Common myeloid progenitor, CD34-positive (primary cell): ENCODE data around the gene KCNS1. TPM values are rescaled to one million over a fixed set of nuclear protein-coding genes. Genes with fewer than 3 reads are reported as not detected.
"Not testable (repeated sequence)": the region's sequence is repeated elsewhere in the genome, so short reads cannot be mapped to it uniquely, and the experiment has no call there.

Experiments
- CTCF ChIA-PET: fragments of 350-600 bp; sonication (Branson Sonifier 250); formaldehyde crosslinking; loops from one replicate; lab custom pipeline; 2021; ENCODE audit warnings: antibody characterized with exemption; lab: Charles Lee
- POLR2A ChIA-PET: fragments of 350-600 bp; sonication (Branson Sonifier 250); formaldehyde crosslinking; loops from one replicate; lab custom pipeline; 2021; ENCODE audit warnings: antibody characterized with exemption; lab: Charles Lee
- DNase-seq, 3 donors: peaks; one replicate each; pipeline versions ENCODE4 v3.0.0 to v3.0.0-alpha.2; 2013
- H3K27ac ChIP-seq, 2 experiments: 1 replicate in 1 of 2; 2 replicates in 1 of 2; pipeline ENCODE4 v1.7.0; 2013; ENCODE audit warnings: inconsistent platforms in 2 of 2, low read length in 2 of 2, mild to moderate bottlenecking in 2 of 2, low read depth in 1 of 2, moderate library complexity in 1 of 2; ENCODE audit not compliant: severe bottlenecking in 2 of 2, insufficient read depth in 1 of 2, poor library complexity in 1 of 2
- H3K27me3 ChIP-seq, 5 experiments: replicated peaks in 2 of 5; 1 replicate in 3 of 5; 2 replicates in 2 of 5; pipeline versions ENCODE4 v1.6.1 to v1.7.0; 2013; ENCODE audit warnings: low read length in 4 of 5, mild to moderate bottlenecking in 2 of 5, moderate library complexity in 2 of 5, inconsistent platforms in 1 of 5; ENCODE audit not compliant: insufficient read depth in 5 of 5, control insufficient read depth in 4 of 5
- H3K36me3 ChIP-seq, 4 experiments: 1 replicate in 2 of 4; 2 replicates in 2 of 4; pipeline versions ENCODE4 v1.6.1 to v1.7.0; 2013; ENCODE audit warnings: low read length in 3 of 4, control low read depth in 1 of 4, mild to moderate bottlenecking in 1 of 4; ENCODE audit not compliant: control insufficient read depth in 4 of 4, insufficient read depth in 4 of 4
- H3K4me1 ChIP-seq, 4 experiments: 1 replicate in 3 of 4; 2 replicates in 1 of 4; pipeline versions ENCODE4 v1.6.1 to v1.7.1; 2013; ENCODE audit warnings: low read length in 3 of 4, mild to moderate bottlenecking in 3 of 4, control low read depth in 1 of 4, inconsistent platforms in 1 of 4, moderate library complexity in 1 of 4; ENCODE audit not compliant: control insufficient read depth in 4 of 4, insufficient read depth in 4 of 4; ENCODE audit errors: control extremely low read depth in 1 of 4
- H3K4me3 ChIP-seq, 7 experiments: 1 replicate in 4 of 7; 2 replicates in 3 of 7; pipeline versions ENCODE4 v1.5.1 to v1.7.0; 2013; ENCODE audit warnings: mild to moderate bottlenecking in 7 of 7, low read length in 6 of 7, moderate library complexity in 6 of 7, inconsistent platforms in 2 of 7, low read depth in 2 of 7, control low read depth in 1 of 7; ENCODE audit not compliant: insufficient read depth in 4 of 7, control insufficient read depth in 1 of 7; ENCODE audit errors: extremely low read depth in 1 of 7
- H3K9me3 ChIP-seq, 5 experiments: 1 replicate in 4 of 5; 2 replicates in 1 of 5; pipeline versions ENCODE4 v1.6.1 to v1.7.1; 2013; ENCODE audit warnings: low read length in 4 of 5, mild to moderate bottlenecking in 2 of 5, inconsistent platforms in 1 of 5, low read depth in 1 of 5, moderate library complexity in 1 of 5; ENCODE audit not compliant: control insufficient read depth in 4 of 5, insufficient read depth in 2 of 5; ENCODE audit errors: control extremely low read depth in 1 of 5
- WGBS: methylation state at CpG from one replicate; pipeline ENCODE4 v1.1.5; 2013; ENCODE audit not compliant: insufficient coverage; 5-methylcytosine and 5-hydroxymethylcytosine counted together
- polyA plus RNA-seq: library from polyadenylated mRNA; unstranded; fragments of 120-200 nt; gene quantifications from one replicate; pipeline ENCODE4 v1.2.1, GENCODE V29; 2013

The KCNS1 gene
- 0.13 TPM for polyA plus RNA-seq

DNA sequence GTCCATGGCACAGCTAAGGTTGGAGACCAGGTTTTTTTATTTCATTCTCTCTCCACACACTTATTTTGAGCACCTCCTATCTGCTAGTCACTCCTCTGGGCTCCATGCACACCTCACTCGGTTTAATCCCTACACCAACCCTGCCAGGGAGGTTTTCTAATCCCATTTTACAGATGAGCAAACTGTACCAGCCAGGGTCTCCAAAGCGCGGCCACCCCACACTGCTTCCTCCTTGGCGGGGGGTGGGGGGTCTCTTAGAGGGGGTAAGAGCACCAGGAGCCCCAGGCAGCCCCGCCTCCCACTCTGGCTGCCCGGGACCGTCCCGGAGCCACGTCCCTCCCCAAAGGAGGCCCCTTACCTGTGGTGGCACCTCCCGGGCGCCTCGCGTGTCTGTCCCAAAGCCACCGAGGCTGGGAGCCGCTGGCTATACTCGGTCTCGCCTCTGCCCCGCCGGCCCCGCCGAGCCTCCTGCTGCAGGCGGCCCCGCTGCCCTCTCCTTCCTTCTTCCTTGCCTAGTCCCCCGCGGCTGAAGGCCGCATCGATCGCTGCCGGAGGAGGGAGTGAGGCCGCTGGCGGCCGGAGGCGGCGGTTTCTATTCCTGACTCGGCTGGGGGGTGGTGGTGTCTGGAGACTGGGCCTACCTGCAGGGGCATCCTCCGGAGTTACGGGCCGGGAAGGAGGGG, at the start of gene KCNS1:
TSS of gene KCNS1 (minus strand) at position 565 of the 683 bp plus-strand sequence. CDS start 1,891 bp downstream, outside the sequence.
- ChIA-PET CTCF (interaction anchor here (0.6 to 15.5 kb wide), 6 partner anchors 11 to 411 kb away, joined by 3 to 199 read pairs (median 8); no protein-coding TSS in a partner anchor), POLR2A (no interaction called here)
- 5% methylated on average over 28 of the region's 38 CpGs for WGBS
- Histone ChIP-seq H3K27ac (no peak within 1 kb of the TSS), H3K4me3 (peak within 1 kb of the TSS in 2 of 7 experiments; percentile 26 to 50), H3K9me3 (peaks cover 0 to 2% (median 0%) of the 10 kb centered on the region in 5 experiments), H3K27me3 (peaks cover 17 to 68% (median 47%) of the 10 kb centered on the region in 5 experiments), H3K36me3 (no peaks in the 10 kb centered on the region), H3K4me1 (peaks cover 0 to 21% (median 12%) of the 10 kb centered on the region in 4 experiments)
- peak in 1 of 3 donors; percentile 44 for DNase-seq

GRCh38 chr20:45149062-45149461, 48.1 kb upstream of the KCNS1 start:
- ChIA-PET POLR2A (no interaction called here), CTCF (no interaction called here)
- no peak overlapping the region for H3K27ac ChIP-seq
- WGBS: 95% methylated on average over 2 of the region's 3 CpGs
- H3K36me3 ChIP-seq: no peaks in the 10 kb centered on the region
- H3K4me1 ChIP-seq: no peaks in the 10 kb centered on the region
- H3K4me3 ChIP-seq: no peak overlapping the region
- H3K27me3 ChIP-seq: peaks cover 3 to 23% (median 14%) of the 10 kb centered on the region in 5 experiments
- H3K9me3 ChIP-seq: no peaks in the 10 kb centered on the region
- DNase-seq: no peak

DNA sequence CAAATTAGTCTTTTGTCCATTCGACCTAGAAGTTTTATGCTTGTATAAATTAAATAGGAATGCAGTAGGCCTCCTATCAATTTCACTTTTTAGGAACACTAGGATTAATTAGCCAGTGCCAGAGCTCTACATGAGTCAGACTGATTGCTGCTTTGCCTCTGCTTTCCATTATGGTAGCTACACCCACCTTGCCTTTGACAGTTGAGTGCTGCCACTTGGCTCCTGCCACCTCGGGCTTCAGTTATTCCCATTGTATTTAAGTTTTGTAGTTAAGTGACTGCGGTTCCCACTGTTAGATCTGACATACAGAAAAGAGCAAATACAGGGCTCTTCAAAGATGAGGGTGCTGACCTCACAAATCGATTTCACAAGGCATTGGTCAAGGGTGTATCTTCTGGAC, 39.9 kb upstream of the KCNS1 start:
- Histone ChIP-seq H3K27ac (no peak overlapping the region), H3K27me3 (peaks cover 0 to 17% (median 10%) of the 10 kb centered on the region in 5 experiments), H3K4me3 (no peak overlapping the region), H3K9me3 (no peaks in the 10 kb centered on the region), H3K4me1 (no peaks in the 10 kb centered on the region), H3K36me3 (no peaks in the 10 kb centered on the region)
- CTCF ChIA-PET: interaction anchor here (1.2 kb wide), 1 partner anchor 151 kb away, joined by 3 read pairs; no protein-coding TSS in a partner anchor
- POLR2A ChIA-PET: no interaction called here
- no peak for DNase-seq
- WGBS: 93% methylated on average over 3 of the region's 4 CpGs

DNA sequence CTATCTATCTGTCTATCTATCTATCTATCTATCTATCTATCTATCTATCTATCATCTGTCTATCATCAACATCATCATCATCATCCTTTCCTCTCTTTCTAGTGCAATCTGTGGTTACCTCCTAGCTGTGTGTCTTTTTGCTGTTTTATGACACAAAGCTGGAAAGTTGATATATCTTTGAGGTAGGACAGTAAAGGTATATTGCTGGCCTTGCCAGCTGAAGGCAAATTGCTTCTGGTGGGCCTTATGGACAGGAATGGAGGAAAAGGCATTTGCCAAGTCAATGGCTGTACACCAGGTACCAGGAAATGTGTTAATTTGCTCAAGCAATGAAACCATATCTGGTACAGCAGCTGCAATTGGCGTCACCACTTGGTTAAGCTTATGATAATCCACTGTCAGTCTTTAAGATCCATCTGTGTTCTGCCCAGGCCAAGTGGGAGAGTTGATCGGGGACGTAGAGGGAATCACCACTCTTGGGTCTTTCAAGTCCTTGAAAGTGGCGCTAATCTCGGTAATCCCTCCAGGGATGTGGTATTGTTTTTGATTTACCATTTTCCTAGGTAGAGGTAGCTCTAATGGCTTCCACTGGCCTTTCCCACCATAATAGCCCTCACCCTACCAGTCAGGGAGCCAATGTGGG, 38.9 kb upstream of the KCNS1 start:
- not testable (repeated sequence) for H3K4me3 ChIP-seq, H3K4me1 ChIP-seq, H3K27ac ChIP-seq, H3K9me3 ChIP-seq, DNase-seq, H3K36me3 ChIP-seq
- ChIA-PET POLR2A (interaction anchor here (0.6 to 1.1 kb wide), 2 partner anchors 10 to 428 kb away, joined by 3 to 4 read pairs; no protein-coding TSS in a partner anchor), CTCF (interaction anchor here (0.6 to 1.4 kb wide), 3 partner anchors 19 to 151 kb away, joined by 3 to 4 read pairs (median 3); no protein-coding TSS in a partner anchor)
- 97% methylated on average over 3 of the region's 5 CpGs for WGBS
- peaks cover 0 to 10% (median 6%) of the 10 kb centered on the region in 5 experiments for H3K27me3 ChIP-seq

- no peaks in the 10 kb centered on the region for H3K9me3 ChIP-seq
- peak; percentile 28 to 60 (median 43) for DNase-seq
- H3K27me3 ChIP-seq: peaks cover 0 to 10% (median 5%) of the 10 kb centered on the region in 5 experiments
- no peak overlapping the region for H3K4me3 ChIP-seq
- CTCF ChIA-PET: interaction anchor here (0.6 to 1.4 kb wide), 6 partner anchors 8 to 152 kb away, joined by 3 to 4 read pairs (median 3); no protein-coding TSS in a partner anchor
- no peak overlapping the region for H3K27ac ChIP-seq
- H3K36me3 ChIP-seq: no peaks in the 10 kb centered on the region
- POLR2A ChIA-PET: interaction anchor here (1.1 kb wide), 1 partner anchor 9 kb away, joined by 3 read pairs; no protein-coding TSS in a partner anchor
- 34% methylated on average over 15 of the region's 20 CpGs for WGBS
- H3K4me1 ChIP-seq: no peaks in the 10 kb centered on the region
These were observed 37.8 kb upstream of the KCNS1 start for GRCh38 chr20:45138561-45139300.

GRCh38 chr20:45136911-45137310, 36.0 kb upstream of the KCNS1 start:
- Histone ChIP-seq H3K27ac (no peak overlapping the region), H3K9me3 (no peaks in the 10 kb centered on the region), H3K4me3 (no peak overlapping the region), H3K4me1 (no peaks in the 10 kb centered on the region), H3K27me3 (peaks cover 0 to 10% (median 8%) of the 10 kb centered on the region in 5 experiments), H3K36me3 (no peaks in the 10 kb centered on the region)
- DNase-seq: no peak
- ChIA-PET POLR2A (no interaction called here), CTCF (no interaction called here)
- WGBS: 90% methylated on average over 1 of the region's 2 CpGs
